Stomach smooth muscle (tissue), 2 donors: ENCODE data around the gene ADAMTS16.

ENCODE experiments used
- H3K27ac ChIP-seq: one replicate; pipeline ENCODE4 v1.7.0; 2013; ENCODE audit warnings: mild to moderate bottlenecking, low read length, inconsistent platforms
- H3K27me3 ChIP-seq, 2 donors: one replicate each; pipeline ENCODE4 v1.7.0; 2013; ENCODE audit warnings: low read length in 2 of 2; ENCODE audit not compliant: insufficient read depth in 2 of 2, control insufficient read depth in 1 of 2
- H3K36me3 ChIP-seq, 2 donors: one replicate each; pipeline ENCODE4 v1.7.0; 2013; ENCODE audit warnings: low read length in 2 of 2; ENCODE audit not compliant: control insufficient read depth in 2 of 2, insufficient read depth in 2 of 2
- H3K4me1 ChIP-seq: one replicate; pipeline ENCODE4 v1.7.0; 2013; ENCODE audit warnings: low read length; ENCODE audit not compliant: control insufficient read depth, insufficient read depth
- H3K4me3 ChIP-seq, 2 donors: one replicate each; pipeline ENCODE4 v1.7.0; 2013; ENCODE audit warnings: low read length in 2 of 2
- H3K9ac ChIP-seq, 2 donors: one replicate each; pipeline ENCODE4 v1.7.0; 2013; ENCODE audit warnings: low read length in 2 of 2, mild to moderate bottlenecking in 1 of 2
- H3K9me3 ChIP-seq, 2 donors: one replicate each; pipeline ENCODE4 v1.7.0; 2013; ENCODE audit warnings: low read length in 2 of 2; ENCODE audit not compliant: control insufficient read depth in 2 of 2
- donor health status: healthy.
- donor health status: Pancreatic carcinoma.

Gene ADAMTS16

DNA sequence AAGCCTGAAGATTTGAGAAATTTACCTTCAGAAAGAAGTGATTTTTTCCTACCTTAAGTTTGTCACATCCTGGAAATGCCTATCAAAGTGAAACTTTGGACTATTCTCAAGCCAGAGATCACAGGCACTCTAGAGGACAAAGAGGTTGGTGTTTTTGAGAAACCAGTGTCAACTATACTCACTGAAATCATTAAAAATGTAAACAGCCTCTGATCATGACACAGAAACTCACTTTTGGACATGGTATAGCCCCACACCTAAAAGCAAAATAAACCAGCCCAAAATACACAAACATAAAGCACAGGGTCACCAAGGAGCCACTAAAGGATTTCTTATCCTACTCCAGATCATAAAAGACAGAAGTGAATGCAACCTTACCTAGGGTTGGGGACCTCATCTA is 216.6 kb downstream of the ADAMTS16 start:
- no peaks in the 10 kb centered on the region for H3K27me3 ChIP-seq
- no peak overlapping the region for H3K9ac ChIP-seq
- no peak overlapping the region for H3K27ac ChIP-seq
- H3K4me3 ChIP-seq, result no peak overlapping the region
- H3K4me1 ChIP-seq, result no peaks in the 10 kb centered on the region
- H3K36me3 ChIP-seq, result no peaks in the 10 kb centered on the region
- H3K9me3 ChIP-seq, result no peaks in the 10 kb centered on the region

DNA sequence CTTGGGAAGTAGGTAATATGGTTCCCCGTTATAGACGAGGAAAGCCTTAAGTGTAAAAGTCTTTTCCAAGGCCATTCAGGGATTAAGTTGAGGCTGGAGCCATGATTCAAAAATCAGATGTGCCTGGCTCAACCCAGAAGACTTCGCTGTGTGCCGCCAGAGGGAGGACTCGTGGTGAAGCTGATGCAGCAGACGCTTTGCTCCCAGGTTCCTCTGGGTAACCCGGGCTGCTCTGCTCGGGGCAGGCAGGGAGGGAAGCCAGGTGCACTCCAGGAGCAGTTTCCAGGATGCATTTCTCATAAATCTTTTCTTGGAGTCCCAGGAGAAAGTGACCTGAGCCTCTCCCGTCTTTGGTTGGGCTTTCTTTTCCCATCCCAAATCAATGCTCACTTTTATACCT is 219.5 kb downstream of the ADAMTS16 start:
- Histone ChIP-seq H3K4me1 (no peaks in the 10 kb centered on the region), H3K4me3 (no peak overlapping the region), H3K9me3 (no peaks in the 10 kb centered on the region), H3K9ac (no peak overlapping the region), H3K27me3 (no peaks in the 10 kb centered on the region), H3K36me3 (no peaks in the 10 kb centered on the region), H3K27ac (no peak overlapping the region)

DNA sequence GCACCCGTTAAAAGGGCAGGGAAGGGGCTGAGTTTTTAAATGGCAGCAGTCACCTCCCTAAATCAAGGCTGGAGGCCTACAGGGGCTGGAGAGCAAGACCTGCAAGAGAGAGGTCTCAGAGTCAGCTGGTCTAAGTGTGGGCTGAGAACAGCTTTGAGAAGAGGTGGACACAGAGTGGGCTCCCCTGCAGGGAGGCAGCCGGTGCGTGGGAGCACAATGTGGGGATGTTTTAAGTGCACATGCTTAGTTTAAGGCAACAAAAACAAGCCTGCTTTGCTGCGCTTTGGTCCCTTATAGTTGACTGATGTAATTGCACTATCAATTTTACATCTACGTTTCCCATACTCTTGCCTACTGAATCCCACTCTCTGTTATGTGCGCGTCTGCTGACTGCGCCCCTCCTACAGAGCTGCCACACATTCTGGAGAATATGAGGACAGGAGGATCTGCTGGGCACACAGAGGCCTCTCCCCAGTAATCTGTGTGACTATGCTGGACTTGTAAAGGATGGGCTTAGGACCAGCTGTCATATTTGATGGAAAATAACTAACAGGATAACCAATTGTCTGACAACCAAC is 220.3 kb downstream of the ADAMTS16 start:
- Histone ChIP-seq H3K9me3 (no peaks in the 10 kb centered on the region), H3K27ac (no peak overlapping the region), H3K9ac (no peak overlapping the region), H3K4me3 (no peak overlapping the region), H3K36me3 (no peaks in the 10 kb centered on the region), H3K4me1 (no peaks in the 10 kb centered on the region), H3K27me3 (no peaks in the 10 kb centered on the region)

DNA sequence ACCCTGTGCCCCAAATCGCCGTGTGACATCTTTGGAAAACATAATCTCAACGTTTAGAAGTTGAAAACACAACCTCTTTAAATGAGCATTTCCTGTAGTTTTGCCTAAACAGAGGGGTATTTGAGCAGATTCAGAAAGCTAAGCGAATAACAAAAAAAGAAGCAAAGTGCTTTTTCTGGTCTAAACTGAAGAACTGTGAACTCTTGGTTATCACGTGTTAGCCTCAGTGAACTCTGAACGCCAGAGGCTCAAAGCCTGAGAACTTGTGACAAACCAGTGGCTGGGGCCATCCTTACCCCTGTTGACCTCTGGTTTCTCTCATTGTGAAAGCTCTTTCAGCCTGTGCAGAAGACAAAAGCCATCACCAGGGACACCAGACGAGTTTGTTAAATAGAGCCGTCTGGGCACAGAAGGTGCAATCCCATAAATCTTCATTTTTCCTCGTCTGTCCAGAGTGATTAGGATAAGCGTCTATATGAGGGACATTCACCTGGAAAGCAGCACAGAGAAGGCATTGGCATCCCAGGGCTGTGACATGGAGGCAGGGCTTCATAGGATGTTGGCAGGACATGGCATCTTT is 220.9 kb downstream of the ADAMTS16 start:
- H3K9me3 ChIP-seq, result no peaks in the 10 kb centered on the region
- no peak overlapping the region for H3K27ac ChIP-seq
- H3K36me3 ChIP-seq, result no peaks in the 10 kb centered on the region
- H3K27me3 ChIP-seq, result no peaks in the 10 kb centered on the region
- no peaks in the 10 kb centered on the region for H3K4me1 ChIP-seq
- H3K4me3 ChIP-seq, result no peak overlapping the region
- no peak overlapping the region for H3K9ac ChIP-seq

DNA sequence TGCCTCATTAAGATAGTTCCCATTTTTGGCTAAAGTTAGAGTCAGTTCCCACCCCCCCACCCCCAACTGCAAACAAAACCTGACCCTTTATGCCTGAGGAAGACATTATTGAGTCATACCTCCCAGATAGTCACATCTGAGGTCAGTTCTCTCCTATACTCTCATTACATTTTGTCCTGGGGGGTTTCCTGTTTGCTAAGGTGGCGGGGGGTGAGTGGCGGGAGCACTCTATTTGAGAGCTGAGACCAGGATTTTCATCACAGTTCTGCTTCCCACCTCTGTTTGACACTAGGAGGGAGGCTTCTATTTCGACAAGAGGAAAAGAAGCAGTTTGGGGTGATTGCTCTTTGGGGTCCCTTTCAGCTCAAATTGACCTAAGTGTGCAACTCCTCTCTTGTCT is 222.9 kb downstream of the ADAMTS16 start:
- Histone ChIP-seq H3K27ac (no peak overlapping the region), H3K27me3 (no peaks in the 10 kb centered on the region), H3K36me3 (no peaks in the 10 kb centered on the region), H3K9ac (no peak overlapping the region), H3K4me1 (no peaks in the 10 kb centered on the region), H3K9me3 (no peaks in the 10 kb centered on the region), H3K4me3 (no peak overlapping the region)

DNA sequence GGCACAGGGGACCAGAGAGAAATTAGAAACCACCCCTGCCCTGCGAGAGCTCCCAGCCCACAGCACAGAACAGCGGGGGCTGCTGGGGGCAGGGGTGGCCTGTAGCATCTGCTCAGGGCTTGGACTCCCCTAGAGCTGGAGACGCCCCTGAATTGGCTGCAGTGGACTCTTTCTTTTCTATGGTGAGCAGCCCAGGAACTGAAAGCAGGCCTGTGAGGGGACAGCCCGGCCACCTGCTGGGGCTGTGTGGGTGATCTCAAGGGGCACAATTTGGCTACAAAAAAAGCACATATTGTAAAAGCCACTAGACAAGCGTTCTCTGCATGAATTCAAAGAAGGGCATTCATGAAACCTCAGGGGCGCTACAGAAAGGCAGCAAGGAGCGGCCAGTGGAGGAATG is 224.8 kb downstream of the ADAMTS16 start:
- no peak overlapping the region for H3K9ac ChIP-seq
- H3K36me3 ChIP-seq, result no peaks in the 10 kb centered on the region
- no peaks in the 10 kb centered on the region for H3K9me3 ChIP-seq
- no peak overlapping the region for H3K27ac ChIP-seq
- H3K27me3 ChIP-seq, result no peaks in the 10 kb centered on the region
- H3K4me1 ChIP-seq, result peaks cover 2% of the 10 kb centered on the region
- no peak overlapping the region for H3K4me3 ChIP-seq

DNA sequence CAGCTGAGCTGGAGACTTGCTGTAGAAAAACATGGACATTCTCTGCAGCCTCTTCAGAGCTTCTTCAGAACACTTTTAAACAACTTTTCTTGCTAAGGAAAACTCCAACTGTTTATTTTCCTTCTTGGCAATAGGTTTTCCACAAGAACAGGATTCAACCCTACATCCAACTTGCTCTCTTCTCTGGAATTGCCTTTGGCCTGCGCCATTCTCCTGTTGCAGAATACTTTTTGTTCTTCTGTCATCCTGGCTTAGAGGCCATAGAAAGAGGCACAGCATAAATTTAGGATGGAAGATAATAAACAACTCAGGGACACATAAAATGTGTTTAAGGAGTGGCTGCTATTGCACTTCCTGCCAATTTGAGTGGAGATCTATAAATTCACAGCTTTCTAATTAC is 227.6 kb downstream of the ADAMTS16 start:
- Histone ChIP-seq H3K27me3 (no peaks in the 10 kb centered on the region), H3K9ac (no peak overlapping the region), H3K9me3 (no peaks in the 10 kb centered on the region), H3K27ac (no peak overlapping the region), H3K4me3 (no peak overlapping the region), H3K36me3 (no peaks in the 10 kb centered on the region), H3K4me1 (peaks cover 2% of the 10 kb centered on the region)

DNA sequence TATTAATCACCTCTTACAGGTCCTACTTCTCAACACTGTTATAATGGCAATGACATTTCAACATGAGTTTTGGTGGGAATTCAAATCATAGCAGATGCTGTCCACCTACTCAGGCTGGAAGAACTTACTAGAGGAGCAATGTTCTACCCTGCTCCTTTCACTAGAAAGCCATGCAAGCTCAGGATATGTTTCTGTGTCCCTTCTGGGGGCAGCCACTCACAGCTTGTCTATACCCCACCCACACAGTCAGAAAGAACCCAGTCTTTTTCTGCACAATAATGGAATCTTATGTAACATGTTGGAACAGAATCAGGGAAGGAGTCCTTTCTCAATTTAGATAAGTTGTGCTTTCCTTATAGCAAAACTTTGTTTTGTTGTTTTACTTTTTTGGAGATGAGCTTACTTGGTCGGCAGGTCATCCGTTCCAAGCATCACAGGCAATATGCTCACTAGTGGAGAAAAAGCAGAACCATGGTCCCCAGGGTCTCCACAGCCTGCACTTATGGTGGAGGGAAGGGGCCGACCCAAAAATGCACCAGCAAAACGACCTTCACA is 229.0 kb downstream of the ADAMTS16 start:
- Histone ChIP-seq H3K4me3 (no peak overlapping the region), H3K27me3 (no peaks in the 10 kb centered on the region), H3K27ac (no peak overlapping the region), H3K36me3 (no peaks in the 10 kb centered on the region), H3K4me1 (peaks cover 2% of the 10 kb centered on the region), H3K9me3 (no peaks in the 10 kb centered on the region), H3K9ac (no peak overlapping the region)
